Measurements from ENCODE around the gene POLR3C. TPM values are rescaled to one million over a fixed set of nuclear protein-coding genes. Genes with fewer than 3 reads are reported as not detected.

The POLR3C gene
- polyA plus RNA-seq, 1 donor (not counting 4 experiments of a cell fraction or from before 2014, with no cell fraction given): 33.9 TPM

DNA sequence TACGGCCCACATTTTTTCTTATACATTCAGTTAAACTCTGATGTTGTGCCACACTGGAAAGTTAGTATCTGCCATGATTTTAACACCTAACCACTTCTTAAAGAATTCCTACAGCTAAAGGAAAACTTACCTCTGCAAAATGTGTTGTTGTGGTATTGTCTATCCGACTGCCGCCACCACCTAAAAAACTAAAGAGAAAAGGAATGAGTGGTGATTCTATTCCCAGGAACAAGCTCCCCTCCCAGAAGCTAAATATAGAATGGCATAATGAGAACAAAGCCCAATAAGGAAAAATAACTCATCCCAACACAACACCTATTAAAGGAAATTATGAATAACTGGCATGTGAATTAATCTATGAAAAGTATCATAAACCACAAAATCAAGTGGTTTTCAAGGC, 39.6 kb upstream of the POLR3C start:
- Histone ChIP-seq H3K27ac (ENCODE audit: control insufficient read depth, insufficient read depth, low read length) (no peak overlapping the region), H3K4me1 (ENCODE audit: control insufficient read depth, extremely low read depth, insufficient read depth, low read length) (peaks cover 19% of the 10 kb centered on the region), H3K27me3 (ENCODE audit: control insufficient read depth, extremely low read depth, insufficient read depth, low read length) (no peaks in the 10 kb centered on the region), H3K9me3 (ENCODE audit: control insufficient read depth, low read depth, low read length) (no peaks in the 10 kb centered on the region), H3K9ac (ENCODE audit: control insufficient read depth, extremely low read depth, insufficient read depth, low read length) (no peak overlapping the region), H3K4me2 (ENCODE audit: control insufficient read depth, extremely low read depth, insufficient read depth, low read depth, low read length) (no peak overlapping the region), H2AFZ (ENCODE audit: control insufficient read depth, low read length) (no peak overlapping the region), H3K36me3 (ENCODE audit: control insufficient read depth in 2 of 2, extremely low read depth in 1 of 2, insufficient read depth in 2 of 2, low read length in 2 of 2) (peaks cover 3% of the 10 kb centered on the region in 2 experiments), H3K9me1 (ENCODE audit: control insufficient read depth, extremely low read depth, insufficient read depth, low read length) (no peaks in the 10 kb centered on the region), H4K20me1 (ENCODE audit: control insufficient read depth, extremely low read depth, insufficient read depth, low read length) (no peaks in the 10 kb centered on the region), H3K79me2 (ENCODE audit: control insufficient read depth, insufficient read depth, low read length) (no peaks in the 10 kb centered on the region), H3K4me3 (ENCODE audit: control insufficient read depth in 2 of 3, extremely low read depth in 1 of 3, insufficient read depth in 2 of 3, low read depth in 1 of 3, low read length in 3 of 3) (no peak overlapping the region)
- dilution Hi-C loops (cut with MboI; ENCODE audit: extremely low pct_ligation_motif_present, low sequenced_read_pairs): no loop called here
- FAIRE-seq: no peak
- TF ChIP-seq CTCF (optimal IDR thresholded peaks at IDR 0.05 in 1 of 3, IDR thresholded peaks at IDR 0.05 in 1 of 3, conservative IDR thresholded peaks at IDR 0.05 in 1 of 3; ENCODE audit: extremely low read depth in 1 of 3, insufficient read depth in 2 of 3, low read length in 3 of 3): no peak
- no peak for TF ChIP-seq EZH2 (IDR thresholded peaks at IDR 0.05; ENCODE audit: low read length)
- DNase-seq (ENCODE audit: low read depth, low spot score): no peak

GRCh38 chr1:145785547-145785946, 38.5 kb upstream of the POLR3C start:
- peaks cover 19% of the 10 kb centered on the region for H3K4me1 ChIP-seq (ENCODE audit: control insufficient read depth, extremely low read depth, insufficient read depth, low read length)
- no peak for TF ChIP-seq CTCF (optimal IDR thresholded peaks at IDR 0.05 in 1 of 3, IDR thresholded peaks at IDR 0.05 in 1 of 3, conservative IDR thresholded peaks at IDR 0.05 in 1 of 3; ENCODE audit: extremely low read depth in 1 of 3, insufficient read depth in 2 of 3, low read length in 3 of 3)
- TF ChIP-seq EZH2 (IDR thresholded peaks at IDR 0.05; ENCODE audit: low read length): no peak
- H3K36me3 ChIP-seq (ENCODE audit: control insufficient read depth in 2 of 2, extremely low read depth in 1 of 2, insufficient read depth in 2 of 2, low read length in 2 of 2): peaks cover 3% of the 10 kb centered on the region in 2 experiments
- peak overlapping the region in 1 of 3 experiments; percentile 45 for H3K4me3 ChIP-seq (ENCODE audit: control insufficient read depth in 2 of 3, extremely low read depth in 1 of 3, insufficient read depth in 2 of 3, low read depth in 1 of 3, low read length in 3 of 3)
- no peak overlapping the region for H3K9ac ChIP-seq (ENCODE audit: control insufficient read depth, extremely low read depth, insufficient read depth, low read length)
- no peaks in the 10 kb centered on the region for H3K27me3 ChIP-seq (ENCODE audit: control insufficient read depth, extremely low read depth, insufficient read depth, low read length)
- no peaks in the 10 kb centered on the region for H3K79me2 ChIP-seq (ENCODE audit: control insufficient read depth, insufficient read depth, low read length)
- DNase-seq (ENCODE audit: low read depth, low spot score) (no peak), FAIRE-seq (peak; percentile 71)
- dilution Hi-C loops (cut with MboI; ENCODE audit: extremely low pct_ligation_motif_present, low sequenced_read_pairs): no loop called here
- H3K9me3 ChIP-seq (ENCODE audit: control insufficient read depth, low read depth, low read length): no peaks in the 10 kb centered on the region
- no peak overlapping the region for H2AFZ ChIP-seq (ENCODE audit: control insufficient read depth, low read length)
- peak overlapping the region; percentile 54 for H3K4me2 ChIP-seq (ENCODE audit: control insufficient read depth, extremely low read depth, insufficient read depth, low read depth, low read length)
- peak overlapping the region; percentile 14 for H3K27ac ChIP-seq (ENCODE audit: control insufficient read depth, insufficient read depth, low read length)
- no peaks in the 10 kb centered on the region for H3K9me1 ChIP-seq (ENCODE audit: control insufficient read depth, extremely low read depth, insufficient read depth, low read length)
- no peaks in the 10 kb centered on the region for H4K20me1 ChIP-seq (ENCODE audit: control insufficient read depth, extremely low read depth, insufficient read depth, low read length)

Data from keratinocyte (primary cell).